Fibroblast of lung (primary cell): ENCODE results near the gene CALN1. TPM values are rescaled to one million over a fixed set of nuclear protein-coding genes. Genes with fewer than 3 reads are reported as not detected.

ENCODE experiments used
- DNase-seq, 2 donors: peaks; one replicate each; pipeline versions ENCODE4 v3.0.0 to v3.0.0-alpha.2; 2010; ENCODE audit warnings: low read depth in 2 of 2
- H2AFZ ChIP-seq: 2 replicates; pipeline ENCODE4 v1.5.1; 2012; ENCODE audit warnings: low read length, control low read depth, inconsistent platforms
- H3K27ac ChIP-seq: 2 replicates; pipeline ENCODE4 v1.5.1; 2011; ENCODE audit warnings: low read length, control low read depth; ENCODE audit not compliant: insufficient read depth
- H3K27me3 ChIP-seq: 2 replicates; pipeline ENCODE4 v1.5.1; 2011; ENCODE audit warnings: mild to moderate bottlenecking, low read length; ENCODE audit not compliant: control insufficient read depth, insufficient read depth
- H3K36me3 ChIP-seq: 2 replicates; pipeline ENCODE4 v1.5.1; 2011; ENCODE audit warnings: low read length; ENCODE audit not compliant: control insufficient read depth, insufficient read depth
- H3K4me1 ChIP-seq: 2 replicates; pipeline ENCODE4 v1.5.1; 2011; ENCODE audit warnings: low read length; ENCODE audit not compliant: control insufficient read depth, insufficient read depth; ENCODE audit errors: extremely low read depth
- H3K4me2 ChIP-seq: 2 replicates; pipeline ENCODE4 v1.5.1; 2011; ENCODE audit warnings: low read length, control low read depth; ENCODE audit not compliant: insufficient read depth; ENCODE audit errors: extremely low read depth
- H3K4me3 ChIP-seq, 4 experiments: fragments of 200-600 bp in 1 of 4; sonication (generic) in 1 of 4; replicated peaks in 1 of 4; 2 replicates each; pipeline ENCODE4 v1.5.1; 2011 to 2016; ENCODE audit warnings: low read length in 4 of 4, low read depth in 3 of 4, mild to moderate bottlenecking in 3 of 4, control low read depth in 2 of 4, inconsistent platforms in 1 of 4, mixed read lengths in 1 of 4; ENCODE audit not compliant: insufficient read depth in 1 of 4; ENCODE audit errors: control extremely low read depth in 1 of 4
- H3K79me2 ChIP-seq: 2 replicates; pipeline ENCODE4 v1.5.1; 2012; ENCODE audit warnings: mild to moderate bottlenecking, low read length, inconsistent platforms; ENCODE audit not compliant: control insufficient read depth, insufficient read depth
- H3K9ac ChIP-seq: 2 replicates; pipeline ENCODE4 v1.5.1; 2011; ENCODE audit warnings: mild to moderate bottlenecking, low read length, control low read depth; ENCODE audit not compliant: insufficient read depth
- H3K9me3 ChIP-seq: 2 replicates; pipeline ENCODE4 v1.5.1; 2012; ENCODE audit warnings: low read depth, low read length; ENCODE audit not compliant: control insufficient read depth, insufficient read depth
- H4K20me1 ChIP-seq: 2 replicates; pipeline ENCODE4 v1.5.1; 2011; ENCODE audit warnings: low read length; ENCODE audit not compliant: control insufficient read depth, insufficient read depth; ENCODE audit errors: extremely low read depth
- EZH2 ChIP-seq: IDR thresholded peaks from 2 replicates; pipeline ENCODE4 v1.5.1; 2012; ENCODE audit warnings: low read length, control low read depth, mild to moderate bottlenecking; ENCODE audit errors: missing control alignments
- polyA plus RNA-seq, 2 donors: library from polyadenylated mRNA; depleted of rRNA in 1 of 2; stranded (reverse) in 1 of 2; unstranded in 1 of 2; fragments of >200 nt; gene quantifications; 2 replicates each; pipeline ENCODE4 v1.2.1, GENCODE V29; 2011 to 2012; ENCODE audit warnings: missing spikeins in 1 of 2
- total RNA-seq: library from RNA; depleted of rRNA; stranded (reverse); fragments of >200 nt; gene quantifications from 2 replicates; pipeline ENCODE4 v1.2.1, GENCODE V29; 2014
- TF ChIP-seq, protein P1 (sequence below), 2 donors: IDR thresholded peaks in 1 of 2; conservative IDR thresholded peaks in 1 of 2; 1 replicate in 1 of 2; 2 replicates in 1 of 2; pipeline ENCODE4 v1.5.1; 2011 to 2012; ENCODE audit warnings: low read length in 2 of 2, control low read depth in 1 of 2, inconsistent platforms in 1 of 2, low read depth in 1 of 2, mild to moderate bottlenecking in 1 of 2

CALN1 gene
- total and polyA plus RNA-seq, 2 donors (not counting 1 experiment from before 2014, with no cell fraction given): not detected

DNA sequence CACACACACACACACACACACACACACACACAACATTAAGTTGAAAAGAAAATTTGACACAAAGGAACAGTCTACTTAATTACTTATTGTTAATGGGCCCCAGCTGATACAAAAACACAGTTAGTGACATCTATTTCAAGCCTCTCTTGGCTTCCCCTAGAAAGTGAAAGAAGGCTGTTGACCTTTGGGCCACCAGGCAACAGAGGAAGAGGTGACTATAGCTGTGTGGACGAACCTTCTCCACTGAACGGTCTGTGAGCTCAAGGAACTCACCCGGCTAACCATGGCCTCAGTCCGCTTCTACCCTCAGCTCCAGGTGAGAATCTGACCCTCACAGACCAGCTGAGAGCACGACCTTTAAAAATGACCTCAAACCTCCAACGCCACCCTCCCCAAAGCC, 32.9 kb upstream of the CALN1 start:
- H3K4me1 ChIP-seq: no peaks in the 10 kb centered on the region
- no peaks in the 10 kb centered on the region for H3K36me3 ChIP-seq
- no peak overlapping the region for H3K4me2 ChIP-seq
- H3K79me2 ChIP-seq: no peaks in the 10 kb centered on the region
- DNase-seq: no peak
- no peaks in the 10 kb centered on the region for H4K20me1 ChIP-seq
- no peaks in the 10 kb centered on the region for H3K27me3 ChIP-seq
- peaks cover 1% of the 10 kb centered on the region for H3K9me3 ChIP-seq
- no peak for TF ChIP-seq EZH2
- TF ChIP-seq, protein P1, sequence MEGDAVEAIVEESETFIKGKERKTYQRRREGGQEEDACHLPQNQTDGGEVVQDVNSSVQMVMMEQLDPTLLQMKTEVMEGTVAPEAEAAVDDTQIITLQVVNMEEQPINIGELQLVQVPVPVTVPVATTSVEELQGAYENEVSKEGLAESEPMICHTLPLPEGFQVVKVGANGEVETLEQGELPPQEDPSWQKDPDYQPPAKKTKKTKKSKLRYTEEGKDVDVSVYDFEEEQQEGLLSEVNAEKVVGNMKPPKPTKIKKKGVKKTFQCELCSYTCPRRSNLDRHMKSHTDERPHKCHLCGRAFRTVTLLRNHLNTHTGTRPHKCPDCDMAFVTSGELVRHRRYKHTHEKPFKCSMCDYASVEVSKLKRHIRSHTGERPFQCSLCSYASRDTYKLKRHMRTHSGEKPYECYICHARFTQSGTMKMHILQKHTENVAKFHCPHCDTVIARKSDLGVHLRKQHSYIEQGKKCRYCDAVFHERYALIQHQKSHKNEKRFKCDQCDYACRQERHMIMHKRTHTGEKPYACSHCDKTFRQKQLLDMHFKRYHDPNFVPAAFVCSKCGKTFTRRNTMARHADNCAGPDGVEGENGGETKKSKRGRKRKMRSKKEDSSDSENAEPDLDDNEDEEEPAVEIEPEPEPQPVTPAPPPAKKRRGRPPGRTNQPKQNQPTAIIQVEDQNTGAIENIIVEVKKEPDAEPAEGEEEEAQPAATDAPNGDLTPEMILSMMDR (conservative IDR thresholded peaks at IDR 0.05 in 1 of 2, IDR thresholded peaks at IDR 0.05 in 1 of 2; ENCODE audit: low read depth in 1 of 2, low read length in 2 of 2): no peak
- no peak overlapping the region for H3K27ac ChIP-seq
- H2AFZ ChIP-seq: no peak overlapping the region
- no peak overlapping the region for H3K9ac ChIP-seq
- H3K4me3 ChIP-seq: no peak overlapping the region

DNA sequence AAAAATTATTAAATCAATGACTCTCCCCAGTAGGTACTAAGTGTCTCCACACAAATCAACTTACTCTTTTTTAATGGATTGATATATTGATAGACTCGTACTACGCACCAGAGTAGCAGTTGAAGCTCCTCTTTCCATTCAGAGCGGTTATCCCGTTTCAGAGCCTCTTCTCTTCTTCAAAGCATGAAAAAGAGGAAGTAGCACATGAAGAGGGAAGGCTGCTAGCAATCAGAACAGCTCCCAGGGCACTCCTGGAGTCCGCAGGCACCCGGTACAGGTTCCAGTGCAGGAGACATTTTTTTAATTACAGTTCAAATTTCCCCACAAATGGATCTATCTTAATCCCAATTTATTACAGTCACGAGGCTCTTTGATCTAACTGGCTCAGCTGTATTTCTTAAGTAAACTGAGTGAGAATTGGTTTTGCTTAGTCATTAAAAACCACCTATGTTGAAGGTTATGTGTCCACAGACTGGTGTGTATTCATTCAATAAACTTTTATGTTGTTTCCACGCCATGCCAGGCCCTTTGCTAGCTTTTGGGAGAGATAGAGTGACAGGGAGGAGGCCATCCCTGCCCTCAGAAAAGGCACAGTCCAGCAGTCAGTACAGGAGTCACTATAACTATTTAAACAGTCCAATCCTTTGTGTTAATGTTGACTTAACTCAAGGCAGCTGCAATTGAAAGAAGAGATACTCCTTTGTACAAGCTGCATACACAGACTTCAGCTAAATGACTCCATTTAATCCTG, 32.1 kb upstream of the CALN1 start:
- Histone ChIP-seq H3K9ac (no peak overlapping the region), H3K79me2 (no peaks in the 10 kb centered on the region), H3K4me1 (no peaks in the 10 kb centered on the region), H2AFZ (no peak overlapping the region), H4K20me1 (no peaks in the 10 kb centered on the region), H3K27ac (no peak overlapping the region), H3K36me3 (no peaks in the 10 kb centered on the region), H3K4me3 (no peak overlapping the region), H3K4me2 (no peak overlapping the region), H3K9me3 (peaks cover 1% of the 10 kb centered on the region), H3K27me3 (no peaks in the 10 kb centered on the region)
- DNase-seq: no peak
- TF ChIP-seq, protein P1 (conservative IDR thresholded peaks at IDR 0.05 in 1 of 2, IDR thresholded peaks at IDR 0.05 in 1 of 2; ENCODE audit: low read depth in 1 of 2, low read length in 2 of 2): no peak
- TF ChIP-seq EZH2: no peak

DNA sequence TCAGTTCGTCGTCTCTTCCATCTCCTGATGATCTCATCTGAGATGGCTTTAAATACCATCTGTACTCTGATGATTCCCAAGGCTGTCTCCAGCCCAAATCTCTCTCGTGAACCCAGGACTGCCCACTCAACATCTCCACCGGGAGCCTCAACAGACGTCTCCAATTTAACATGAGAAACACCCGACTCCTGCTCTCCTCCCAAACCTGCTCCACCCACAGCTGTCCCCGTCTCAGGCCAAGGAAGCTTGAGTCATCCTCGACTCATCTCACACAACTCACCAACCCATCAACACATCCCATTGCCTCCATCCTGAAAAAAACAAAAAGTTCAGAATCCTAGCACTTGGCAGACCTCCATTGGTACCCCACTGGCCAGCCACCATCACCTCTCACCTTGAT, 29.7 kb upstream of the CALN1 start:
- Histone ChIP-seq H3K4me3 (no peak overlapping the region), H3K4me2 (no peak overlapping the region), H3K79me2 (no peaks in the 10 kb centered on the region), H2AFZ (no peak overlapping the region), H3K9me3 (no peaks in the 10 kb centered on the region), H3K9ac (no peak overlapping the region), H3K27me3 (no peaks in the 10 kb centered on the region), H4K20me1 (no peaks in the 10 kb centered on the region), H3K4me1 (no peaks in the 10 kb centered on the region), H3K36me3 (no peaks in the 10 kb centered on the region), H3K27ac (no peak overlapping the region)
- TF ChIP-seq, protein P1 (conservative IDR thresholded peaks at IDR 0.05 in 1 of 2, IDR thresholded peaks at IDR 0.05 in 1 of 2; ENCODE audit: low read depth in 1 of 2, low read length in 2 of 2): no peak
- no peak for TF ChIP-seq EZH2
- DNase-seq: no peak
